Left ventricle myocardium inferior (tissue), 1 donor: Measurements from ENCODE around the gene HIP1. TPM values are rescaled to one million over a fixed set of nuclear protein-coding genes. Genes with fewer than 3 reads are reported as not detected.
A peak's percentile ranks its signal among the peaks of the same experiment; 100 is the strongest.

Experiments used
- DNase-seq: peaks from one replicate; pipeline ENCODE4 v3.0.0-alpha.2; 2020
- H3K27ac ChIP-seq: fragments of 200-600 bp; replicated peaks from 2 replicates; pipeline ENCODE4 v1.8.0; 2021
- H3K27me3 ChIP-seq: fragments of 200-600 bp; 2 replicates; pipeline ENCODE4 v1.8.0; 2021; ENCODE audit warnings: low read depth
- H3K36me3 ChIP-seq: fragments of 200-600 bp; 2 replicates; pipeline ENCODE4 v1.8.0; 2021
- H3K4me1 ChIP-seq: fragments of 200-600 bp; 2 replicates; pipeline ENCODE4 v1.8.0; 2021
- H3K4me3 ChIP-seq: fragments of 200-600 bp; 2 replicates; pipeline ENCODE4 v1.8.0; 2021; ENCODE audit warnings: mild to moderate bottlenecking, moderate library complexity
- H3K9me3 ChIP-seq: fragments of 200-600 bp; replicated peaks from 2 replicates; pipeline ENCODE4 v1.8.0; 2021
- intact Hi-C: fragments of 100-400 bp; cut with micrococcal nuclease; formaldehyde crosslinking; loops from one replicate; pipeline ENCODE4 v1.11.0; 2022
- total RNA-seq: library from RNA; stranded (reverse); fragmentation: NEBNext Ultra II Directional; extraction: Animal tissue kit (Norgen Biotek cat#: 25700); gene quantifications from one replicate; pipeline ENCODE4 v1.2.1, GENCODE V29; 2021
- TF ChIP-seq, protein P1 (sequence below): fragments of 200-600 bp; IDR thresholded peaks from 2 replicates; pipeline ENCODE4 v1.8.0; 2021; ENCODE audit warnings: antibody characterized with exemption, mild to moderate bottlenecking, borderline replicate concordance
- donor health status: DM: no; HTN: yes; CAD: no; lungs with severe emphysema.

The HIP1 gene
- total RNA-seq, 1 donor from 2014 or later = 14.5 TPM

DNA sequence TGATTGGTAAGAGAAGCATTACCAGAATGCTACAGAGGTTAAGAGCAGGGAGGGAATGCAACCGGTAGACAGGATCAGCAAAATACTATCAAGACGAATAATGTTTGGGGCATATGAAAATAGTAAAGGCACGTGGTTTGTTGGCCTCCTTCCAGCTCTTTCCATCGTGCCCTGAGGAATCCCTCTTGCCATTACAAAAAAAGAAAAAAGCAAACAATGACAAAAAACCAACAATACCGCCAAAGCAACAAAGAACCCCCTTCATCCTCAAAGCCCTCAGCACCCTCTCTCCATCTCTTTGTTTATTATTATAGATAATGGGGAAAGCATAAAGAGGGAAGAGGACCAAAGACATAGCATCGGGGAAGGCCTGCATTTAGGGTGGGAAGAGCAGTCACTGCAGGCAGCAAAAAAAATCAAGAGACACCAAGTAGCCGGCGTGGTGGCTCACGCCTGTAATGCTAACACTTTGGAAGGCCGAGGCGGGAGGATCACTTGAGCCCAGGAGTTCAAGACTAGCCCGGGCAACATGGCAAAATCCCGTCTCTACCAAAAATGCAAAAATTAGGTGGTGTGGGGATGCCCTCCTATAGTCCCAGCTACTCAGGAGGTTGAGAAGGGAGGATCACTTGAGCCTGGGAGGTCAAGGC is 78.0 kb downstream of the HIP1 start:
- Histone ChIP-seq H3K4me3 (no peak overlapping the region), H3K4me1 (no peaks in the 10 kb centered on the region), H3K27me3 (no peaks in the 10 kb centered on the region), H3K9me3 (no peaks in the 10 kb centered on the region), H3K27ac (no peak overlapping the region), H3K36me3 (no peaks in the 10 kb centered on the region)
- no peak for DNase-seq
- TF ChIP-seq, protein P1, sequence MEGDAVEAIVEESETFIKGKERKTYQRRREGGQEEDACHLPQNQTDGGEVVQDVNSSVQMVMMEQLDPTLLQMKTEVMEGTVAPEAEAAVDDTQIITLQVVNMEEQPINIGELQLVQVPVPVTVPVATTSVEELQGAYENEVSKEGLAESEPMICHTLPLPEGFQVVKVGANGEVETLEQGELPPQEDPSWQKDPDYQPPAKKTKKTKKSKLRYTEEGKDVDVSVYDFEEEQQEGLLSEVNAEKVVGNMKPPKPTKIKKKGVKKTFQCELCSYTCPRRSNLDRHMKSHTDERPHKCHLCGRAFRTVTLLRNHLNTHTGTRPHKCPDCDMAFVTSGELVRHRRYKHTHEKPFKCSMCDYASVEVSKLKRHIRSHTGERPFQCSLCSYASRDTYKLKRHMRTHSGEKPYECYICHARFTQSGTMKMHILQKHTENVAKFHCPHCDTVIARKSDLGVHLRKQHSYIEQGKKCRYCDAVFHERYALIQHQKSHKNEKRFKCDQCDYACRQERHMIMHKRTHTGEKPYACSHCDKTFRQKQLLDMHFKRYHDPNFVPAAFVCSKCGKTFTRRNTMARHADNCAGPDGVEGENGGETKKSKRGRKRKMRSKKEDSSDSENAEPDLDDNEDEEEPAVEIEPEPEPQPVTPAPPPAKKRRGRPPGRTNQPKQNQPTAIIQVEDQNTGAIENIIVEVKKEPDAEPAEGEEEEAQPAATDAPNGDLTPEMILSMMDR = no peak
- intact Hi-C loops = no loop called here

DNA sequence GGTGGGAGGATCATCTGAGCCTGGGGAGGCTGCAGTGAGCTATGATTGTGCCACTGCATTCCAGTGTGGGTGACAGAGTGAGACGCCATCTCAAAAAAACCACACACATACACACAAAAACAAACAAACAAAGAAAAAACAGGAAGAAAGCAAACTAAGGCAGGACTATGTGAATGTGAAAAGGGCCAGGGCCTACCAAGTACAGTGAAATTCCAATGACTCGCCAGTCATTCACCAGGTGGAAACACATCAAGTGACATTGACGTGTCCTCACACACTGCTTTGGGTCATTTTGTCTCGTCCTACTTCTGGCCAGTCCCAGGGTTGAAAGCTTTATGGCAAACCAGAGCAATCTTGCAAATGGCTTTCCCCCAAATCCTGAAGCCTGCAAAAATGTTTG is 79.9 kb downstream of the HIP1 start:
- Histone ChIP-seq H3K4me3 (no peak overlapping the region), H3K27me3 (no peaks in the 10 kb centered on the region), H3K4me1 (no peaks in the 10 kb centered on the region), H3K36me3 (no peaks in the 10 kb centered on the region), H3K9me3 (no peaks in the 10 kb centered on the region), H3K27ac (peak overlapping the region; percentile 27)
- TF ChIP-seq, protein P1 = no peak
- intact Hi-C loops = no loop called here
- no peak for DNase-seq

DNA sequence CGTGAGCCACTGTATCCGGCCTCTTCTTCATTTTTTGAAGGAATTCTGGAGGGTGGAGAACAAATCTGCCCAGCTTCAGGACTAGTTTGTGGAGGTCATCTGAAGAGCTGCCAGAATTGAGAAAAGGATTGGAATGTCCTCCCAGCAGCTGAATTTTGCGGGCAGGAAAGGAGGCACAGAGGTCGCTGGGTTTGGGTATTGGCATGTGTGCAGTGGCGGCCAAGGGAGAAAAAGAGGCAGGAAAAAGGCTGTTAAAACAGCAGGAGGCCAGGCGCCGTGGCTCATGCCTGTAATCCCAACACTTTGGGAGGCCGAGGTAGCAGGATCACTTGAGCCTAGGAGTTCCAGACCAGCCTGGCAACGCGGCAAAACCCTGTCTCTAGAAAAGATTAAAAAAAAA is 80.4 kb downstream of the HIP1 start:
- Histone ChIP-seq H3K27ac (peak overlapping the region; percentile 27), H3K4me1 (no peaks in the 10 kb centered on the region), H3K4me3 (no peak overlapping the region), H3K9me3 (no peaks in the 10 kb centered on the region), H3K36me3 (no peaks in the 10 kb centered on the region), H3K27me3 (no peaks in the 10 kb centered on the region)
- intact Hi-C loops = no loop called here
- DNase-seq = no peak
- TF ChIP-seq, protein P1 = no peak

DNA sequence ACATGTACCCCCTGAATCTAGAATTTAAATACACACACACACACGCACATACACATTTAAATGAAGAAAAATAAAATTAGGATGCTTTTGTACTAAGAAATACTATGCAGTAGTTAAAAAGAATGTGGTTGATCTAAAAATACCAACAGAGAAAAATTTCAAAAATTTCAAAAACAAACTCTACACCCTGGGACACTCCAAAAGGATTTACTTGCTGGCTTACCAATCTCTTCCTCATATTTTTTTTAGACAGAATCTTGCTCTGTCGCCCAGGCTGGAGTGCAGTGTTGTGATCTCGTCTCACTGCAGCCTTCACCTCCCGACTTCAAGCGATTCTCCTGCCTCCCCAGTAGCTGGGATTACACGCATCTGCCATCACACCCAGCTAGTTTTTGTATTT is 80.9 kb downstream of the HIP1 start:
- Histone ChIP-seq H3K27me3 (no peaks in the 10 kb centered on the region), H3K27ac (peak overlapping the region; percentile 47), H3K9me3 (no peaks in the 10 kb centered on the region), H3K36me3 (no peaks in the 10 kb centered on the region), H3K4me3 (no peak overlapping the region), H3K4me1 (no peaks in the 10 kb centered on the region)
- intact Hi-C loops = no loop called here
- no peak for DNase-seq
- TF ChIP-seq, protein P1 = no peak

DNA sequence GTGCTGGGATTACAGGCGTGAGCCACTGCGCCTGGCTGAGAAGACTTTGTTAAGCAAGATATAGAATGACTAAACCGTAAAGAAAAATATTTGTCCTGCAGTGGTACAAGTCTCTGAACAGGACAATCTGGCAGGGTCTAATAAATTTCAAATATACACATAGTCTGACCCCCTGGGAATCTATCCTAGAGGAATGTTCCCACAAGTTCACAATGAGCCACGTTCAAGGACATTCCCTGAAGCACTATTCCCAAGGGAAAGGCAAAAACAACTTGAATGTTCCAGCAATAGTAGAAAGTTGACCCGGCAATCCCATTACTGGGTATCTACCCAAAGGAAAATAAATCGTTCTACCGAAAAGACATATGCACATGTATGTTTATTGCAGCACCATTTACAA is 82.0 kb downstream of the HIP1 start:
- Histone ChIP-seq H3K36me3 (no peaks in the 10 kb centered on the region), H3K4me1 (no peaks in the 10 kb centered on the region), H3K27ac (peak overlapping the region; percentile 47), H3K4me3 (no peak overlapping the region), H3K27me3 (no peaks in the 10 kb centered on the region), H3K9me3 (no peaks in the 10 kb centered on the region)
- no peak for DNase-seq
- intact Hi-C loops = no loop called here
- TF ChIP-seq, protein P1 = no peak
